DOHH2 (cell line): ENCODE measurements around the gene PPM1G.

Source experiments
- H3F3A ChIP-seq: fragments of 200-600 bp; sonication (generic), shearing (Covaris generic); 2 replicates; pipeline ENCODE4 v1.6.0; 2016; ENCODE audit warnings: antibody characterized with exemption, mild to moderate bottlenecking; ENCODE audit not compliant: control insufficient read depth, insufficient read depth
- H3K27ac ChIP-seq: fragments of 200-600 bp; sonication (generic); 2 replicates; pipeline ENCODE4 v1.5.1; 2014; ENCODE audit warnings: low read depth, mild to moderate bottlenecking, low read length, moderate library complexity
- H3K27me3 ChIP-seq: fragments of 200-600 bp; sonication (generic); 2 replicates; pipeline ENCODE4 v1.6.1; 2014; ENCODE audit warnings: mild to moderate bottlenecking, low read length, mixed read lengths; ENCODE audit not compliant: control insufficient read depth
- H3K36me3 ChIP-seq: fragments of 200-600 bp; sonication (generic); 2 replicates; pipeline ENCODE4 v1.6.1; 2014; ENCODE audit warnings: mild to moderate bottlenecking, low read length, moderate library complexity, mixed read lengths; ENCODE audit not compliant: control insufficient read depth
- H3K4me1 ChIP-seq: fragments of 200-600 bp; sonication (generic); 2 replicates; pipeline ENCODE4 v1.6.1; 2014; ENCODE audit warnings: mild to moderate bottlenecking, low read length, mixed read lengths; ENCODE audit not compliant: control insufficient read depth
- H3K4me2 ChIP-seq: fragments of 200-600 bp; sonication (generic); 2 replicates; pipeline ENCODE4 v1.6.0; 2014; ENCODE audit warnings: mild to moderate bottlenecking, low read length, moderate library complexity
- H3K4me3 ChIP-seq: fragments of 200-600 bp; sonication (generic); 2 replicates; pipeline ENCODE4 v1.5.1; 2014; ENCODE audit warnings: mild to moderate bottlenecking, low read length, mixed read lengths
- H3K79me2 ChIP-seq: fragments of 200-600 bp; sonication (generic); 2 replicates; pipeline ENCODE4 v1.6.1; 2014; ENCODE audit warnings: mild to moderate bottlenecking, low read length, mixed read lengths; ENCODE audit not compliant: control insufficient read depth
- H3K9me2 ChIP-seq: fragments of 200-600 bp; sonication (generic); replicated peaks from 2 replicates; pipeline ENCODE4 v1.6.1; 2014; ENCODE audit warnings: mild to moderate bottlenecking, low read length, mixed read lengths; ENCODE audit not compliant: control insufficient read depth
- H3K9me3 ChIP-seq: fragments of 200-600 bp; sonication (generic); 2 replicates; pipeline ENCODE4 v1.6.1; 2014; ENCODE audit warnings: antibody characterized with exemption, low read length, mixed read lengths; ENCODE audit not compliant: control insufficient read depth, insufficient read depth
- H4K20me1 ChIP-seq: fragments of 200-600 bp; sonication (generic); 2 replicates; pipeline ENCODE4 v1.6.0; 2014; ENCODE audit warnings: low read depth, mild to moderate bottlenecking, antibody characterized with exemption, low read length, moderate library complexity; ENCODE audit not compliant: control insufficient read depth, insufficient read depth
- CTCF ChIP-seq: fragments of 200-600 bp; sonication (generic); IDR thresholded peaks from one replicate; pipeline ENCODE4 v1.5.1; 2014; ENCODE audit warnings: antibody characterized with exemption, mild to moderate bottlenecking, low read depth, low read length; ENCODE audit not compliant: poor library complexity, severe bottlenecking
- EZH2phosphoT487 ChIP-seq: fragments of 200-600 bp; sonication (generic); IDR thresholded peaks from 2 replicates; pipeline ENCODE4 v1.6.1; 2017; ENCODE audit warnings: borderline replicate concordance, mild to moderate bottlenecking, antibody characterized with exemption, low read length, moderate library complexity, mixed read lengths

Gene PPM1G

DNA sequence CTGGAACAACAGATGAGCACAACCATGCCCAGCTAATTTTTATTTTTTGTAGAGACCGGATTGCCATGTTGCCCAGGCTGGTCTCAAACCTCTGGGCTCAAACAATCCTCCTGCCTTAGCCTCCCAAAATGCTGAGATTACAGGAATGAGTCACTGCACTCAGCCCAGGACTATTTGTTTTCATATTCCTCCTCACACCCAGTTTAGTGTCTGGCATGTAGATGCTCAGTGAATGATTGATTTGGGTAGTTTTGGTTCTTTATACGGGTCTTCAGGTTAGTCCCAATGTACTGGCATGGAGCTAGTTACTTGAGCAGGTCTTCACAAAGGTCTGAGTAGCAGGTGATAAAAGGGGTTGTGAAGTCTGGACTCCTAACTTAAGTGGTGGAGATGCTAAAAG lies 45.5 kb downstream of the PPM1G start:
- Histone ChIP-seq H3K9me2 (no peaks in the 10 kb centered on the region), H4K20me1 (0 out of 2 replicates have a peak, but pooled peaks cover 3% of the 10 kb centered on the region), H3K4me2 (no peak overlapping the region), H3K4me3 (no peak overlapping the region), H3K9me3 (no peaks in the 10 kb centered on the region), H3K27me3 (no peaks in the 10 kb centered on the region), H3K36me3 (peaks cover 57% of the 10 kb centered on the region), H3K27ac (no peak overlapping the region), H3K79me2 (peaks cover 31% of the 10 kb centered on the region), H3F3A (peaks cover 15% of the 10 kb centered on the region), H3K4me1 (peaks cover 5% of the 10 kb centered on the region)
- TF ChIP-seq EZH2phosphoT487 (no peak), CTCF (no peak)

DNA sequence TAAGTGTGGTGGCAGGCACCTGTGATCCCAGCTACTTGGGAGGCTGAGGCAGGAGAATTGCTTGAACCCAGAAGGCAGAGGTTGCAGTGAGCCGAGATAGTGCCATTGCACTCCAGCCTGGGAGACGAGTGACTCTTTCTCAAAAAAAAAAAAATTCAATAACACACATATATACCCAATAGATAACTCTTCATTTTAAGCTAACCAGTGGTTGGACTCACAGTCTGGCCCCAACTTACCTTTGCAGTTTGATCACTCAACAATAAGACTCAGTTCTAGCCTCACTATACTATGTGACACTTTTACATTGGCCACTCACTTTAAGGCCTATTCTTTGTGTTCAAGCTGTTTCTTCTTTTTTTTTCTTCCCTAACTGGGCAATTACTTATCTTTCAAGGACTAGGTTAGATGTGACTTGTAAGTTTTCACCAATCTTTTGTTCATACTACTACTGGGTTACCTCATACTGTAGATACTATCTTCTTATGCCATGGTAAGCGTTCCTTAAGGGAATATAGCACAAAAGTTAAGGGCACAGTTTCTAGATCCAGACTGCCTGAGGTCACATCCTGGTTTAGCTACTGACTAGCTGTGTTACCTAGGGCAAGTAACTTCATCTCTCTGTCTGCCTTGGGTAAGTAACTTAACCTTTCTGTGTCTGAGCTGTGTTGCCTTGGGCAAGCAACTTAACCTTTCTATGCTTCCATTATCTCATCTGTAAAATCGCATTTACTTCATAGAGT lies 46.5 kb downstream of the PPM1G start:
- 0 out of 2 replicates have a peak, but pooled peaks cover 3% of the 10 kb centered on the region for H4K20me1 ChIP-seq
- H3K36me3 ChIP-seq, result peaks cover 57% of the 10 kb centered on the region
- H3F3A ChIP-seq, result peaks cover 15% of the 10 kb centered on the region
- no peak overlapping the region for H3K4me3 ChIP-seq
- no peaks in the 10 kb centered on the region for H3K27me3 ChIP-seq
- peaks cover 8% of the 10 kb centered on the region for H3K4me1 ChIP-seq
- H3K9me2 ChIP-seq, result no peaks in the 10 kb centered on the region
- no peak overlapping the region for H3K4me2 ChIP-seq
- no peaks in the 10 kb centered on the region for H3K9me3 ChIP-seq
- TF ChIP-seq CTCF (no peak), EZH2phosphoT487 (no peak)
- peaks cover 31% of the 10 kb centered on the region for H3K79me2 ChIP-seq
- H3K27ac ChIP-seq, result no peak overlapping the region

DNA sequence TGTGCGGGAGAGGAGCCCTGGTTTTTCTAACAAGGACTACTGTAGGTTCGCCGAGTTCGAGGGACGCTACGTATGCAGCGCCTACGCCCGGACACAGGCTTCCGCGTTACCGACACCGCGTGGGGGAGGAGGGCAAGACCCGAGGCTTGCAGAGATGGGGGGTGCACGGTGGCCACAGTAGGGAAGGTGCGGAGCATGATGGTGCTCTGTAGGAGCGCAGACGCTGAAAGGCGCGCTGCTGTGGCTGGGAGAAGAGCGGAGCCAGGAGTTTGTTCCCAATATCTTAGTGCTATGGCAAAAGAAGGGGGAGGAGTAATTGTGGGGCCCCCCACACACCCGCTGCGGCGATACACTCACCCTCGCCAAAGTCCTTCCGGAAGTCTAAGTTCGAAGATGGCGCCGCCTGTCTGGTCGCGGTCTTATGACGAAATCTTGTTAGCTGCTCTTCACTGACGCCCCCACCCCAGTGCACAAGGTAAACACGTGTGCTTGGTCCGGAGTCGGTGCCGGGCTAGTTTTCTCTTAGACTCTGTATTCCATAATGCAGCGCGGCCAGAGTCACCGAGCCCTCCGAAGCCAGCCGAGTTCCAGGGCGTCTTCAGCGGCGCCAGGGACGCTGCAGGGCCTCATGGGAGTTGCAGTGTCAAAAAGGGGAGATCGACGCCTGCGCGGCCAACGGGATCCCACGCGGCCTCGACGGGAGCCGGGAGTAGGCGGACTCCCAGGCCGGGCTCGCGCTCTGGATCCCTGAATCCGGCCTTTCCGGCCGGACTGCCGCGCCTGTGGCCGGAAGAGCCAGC lies 52.8 kb downstream of the PPM1G start, which contains the start of gene GTF3C2:
Gene GTF3C2 (minus strand): TSS at position 383 of the 800 bp plus-strand sequence. CDS start 13,210 bp downstream, outside the sequence.
- Histone ChIP-seq H3K79me2 (peaks cover 80% of the 10 kb centered on the region), H3K4me2 (peak within 1 kb of the TSS; percentile 87), H4K20me1 (no peaks in the 10 kb centered on the region), H3K4me1 (peaks cover 34% of the 10 kb centered on the region), H3F3A (no peaks in the 10 kb centered on the region), H3K27ac (peak within 1 kb of the TSS; percentile 88), H3K27me3 (no peaks in the 10 kb centered on the region), H3K9me3 (no peaks in the 10 kb centered on the region), H3K36me3 (peaks cover 27% of the 10 kb centered on the region), H3K4me3 (peak within 1 kb of the TSS; percentile 95), H3K9me2 (no peaks in the 10 kb centered on the region)
- TF ChIP-seq CTCF, result no peak
